Calu3 (cell line): ENCODE measurements around the gene RIN2. TPM values are rescaled to one million over a fixed set of nuclear protein-coding genes. Genes with fewer than 3 reads are reported as not detected.

Experiments used
- BruUV-seq: library from RNA; stranded (reverse); fragments of 400-500 nt; replicated peaks from 2 replicates; lab custom pipeline; 2021; lab: Mats Ljungman, UMichigan
- CTCF ChIA-PET: fragments of 300-600 bp; sonication (Branson Sonifier 250); formaldehyde crosslinking; loops from one replicate; lab custom pipeline; 2022; ENCODE audit warnings: antibody characterized with exemption; lab: Charles Lee
- DNase-seq: peaks from one replicate; pipeline ENCODE4 v3.0.0; 2022
- H3K27ac Mint-ChIP-seq: one replicate; pipeline ENCODE4 v1.8.0; 2022; ENCODE audit warnings: mixed read lengths; ENCODE audit not compliant: unreplicated experiment
- H3K27me3 Mint-ChIP-seq: one replicate; pipeline ENCODE4 v1.8.0; 2022; ENCODE audit warnings: mixed read lengths; ENCODE audit not compliant: unreplicated experiment
- H3K36me3 Mint-ChIP-seq: one replicate; pipeline ENCODE4 v1.8.0; 2022; ENCODE audit warnings: mild to moderate bottlenecking, moderate library complexity, mixed read lengths; ENCODE audit not compliant: insufficient read depth, unreplicated experiment
- H3K4me1 Mint-ChIP-seq: one replicate; pipeline ENCODE4 v1.8.0; 2022; ENCODE audit warnings: mild to moderate bottlenecking, low read depth, mixed read lengths; ENCODE audit not compliant: unreplicated experiment
- H3K4me3 Mint-ChIP-seq: one replicate; pipeline ENCODE4 v1.8.0; 2022; ENCODE audit warnings: mild to moderate bottlenecking, low read depth, moderate library complexity, mixed read lengths; ENCODE audit not compliant: unreplicated experiment
- H3K9me3 Mint-ChIP-seq: one replicate; pipeline ENCODE4 v1.8.0; 2022; ENCODE audit warnings: low read depth, mixed read lengths; ENCODE audit not compliant: unreplicated experiment
- intact Hi-C: fragments of 100-400 bp; cut with micrococcal nuclease; formaldehyde crosslinking; loops from one replicate; pipeline ENCODE4 v1.10.0; 2022; ENCODE audit not compliant: unreplicated experiment
- total RNA-seq: library from RNA; stranded (reverse); gene quantifications from 2 replicates; pipeline ENCODE4 v1.2.3, GENCODE V29; 2022
- TF ChIP-seq, protein P1 (sequence below): fragments of 200-600 bp; IDR thresholded peaks from one replicate; pipeline ENCODE4 v1.8.0; 2022; ENCODE audit warnings: antibody characterized with exemption; ENCODE audit not compliant: unreplicated experiment

RIN2 gene
- total RNA-seq, 1 experiment from 2014 or later = 9.9 TPM

DNA sequence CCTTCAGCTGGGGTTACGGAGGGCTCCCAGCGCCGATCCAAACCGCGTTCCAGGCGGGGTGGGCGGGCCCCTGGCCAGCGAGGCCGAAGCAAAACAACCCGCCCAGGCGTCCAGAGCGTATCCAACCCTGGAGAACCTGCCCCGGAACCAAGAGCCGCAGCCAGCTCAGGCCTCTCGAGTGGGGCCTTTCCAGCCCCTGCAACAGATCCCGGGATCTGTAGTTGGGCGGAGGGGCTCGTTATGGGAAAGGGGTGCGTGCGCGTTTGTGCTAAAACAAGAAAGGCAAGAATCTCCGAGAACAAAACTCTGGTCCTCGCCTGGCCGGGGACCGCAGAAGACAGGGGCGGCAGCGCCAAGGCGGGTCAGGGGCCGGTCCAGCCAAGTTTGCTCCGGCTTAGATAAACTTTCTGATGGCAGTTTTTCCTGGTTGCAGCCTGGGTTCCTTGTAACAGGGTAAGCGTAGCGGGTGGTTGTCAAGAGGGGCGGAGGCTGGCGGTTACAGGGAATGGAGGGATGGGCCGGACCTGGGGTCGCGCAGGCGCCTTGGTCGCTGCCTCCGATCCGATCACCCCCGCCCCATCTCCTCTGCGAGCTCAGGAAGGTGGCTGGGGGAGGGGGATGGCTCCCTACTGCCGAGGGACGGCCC lies 448 bp upstream of the RIN2 start:
- peaks cover 10% of the 10 kb centered on the region for H3K4me1 Mint-ChIP-seq
- CTCF ChIA-PET = interaction anchor here (0.6 kb wide), 1 partner anchor 312 kb away, joined by 5 read pairs; no protein-coding TSS in a partner anchor
- no TSS peak for BruUV-seq
- no peaks in the 10 kb centered on the region for H3K27me3 Mint-ChIP-seq
- H3K9me3 Mint-ChIP-seq = no peaks in the 10 kb centered on the region
- H3K36me3 Mint-ChIP-seq = peaks cover 18% of the 10 kb centered on the region
- H3K4me3 Mint-ChIP-seq = peak overlapping the region; percentile 72
- peak; percentile 64 for DNase-seq
- H3K27ac Mint-ChIP-seq = no peak overlapping the region
- intact Hi-C loops = no loop called here
- TF ChIP-seq, protein P1, sequence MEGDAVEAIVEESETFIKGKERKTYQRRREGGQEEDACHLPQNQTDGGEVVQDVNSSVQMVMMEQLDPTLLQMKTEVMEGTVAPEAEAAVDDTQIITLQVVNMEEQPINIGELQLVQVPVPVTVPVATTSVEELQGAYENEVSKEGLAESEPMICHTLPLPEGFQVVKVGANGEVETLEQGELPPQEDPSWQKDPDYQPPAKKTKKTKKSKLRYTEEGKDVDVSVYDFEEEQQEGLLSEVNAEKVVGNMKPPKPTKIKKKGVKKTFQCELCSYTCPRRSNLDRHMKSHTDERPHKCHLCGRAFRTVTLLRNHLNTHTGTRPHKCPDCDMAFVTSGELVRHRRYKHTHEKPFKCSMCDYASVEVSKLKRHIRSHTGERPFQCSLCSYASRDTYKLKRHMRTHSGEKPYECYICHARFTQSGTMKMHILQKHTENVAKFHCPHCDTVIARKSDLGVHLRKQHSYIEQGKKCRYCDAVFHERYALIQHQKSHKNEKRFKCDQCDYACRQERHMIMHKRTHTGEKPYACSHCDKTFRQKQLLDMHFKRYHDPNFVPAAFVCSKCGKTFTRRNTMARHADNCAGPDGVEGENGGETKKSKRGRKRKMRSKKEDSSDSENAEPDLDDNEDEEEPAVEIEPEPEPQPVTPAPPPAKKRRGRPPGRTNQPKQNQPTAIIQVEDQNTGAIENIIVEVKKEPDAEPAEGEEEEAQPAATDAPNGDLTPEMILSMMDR = no peak

DNA sequence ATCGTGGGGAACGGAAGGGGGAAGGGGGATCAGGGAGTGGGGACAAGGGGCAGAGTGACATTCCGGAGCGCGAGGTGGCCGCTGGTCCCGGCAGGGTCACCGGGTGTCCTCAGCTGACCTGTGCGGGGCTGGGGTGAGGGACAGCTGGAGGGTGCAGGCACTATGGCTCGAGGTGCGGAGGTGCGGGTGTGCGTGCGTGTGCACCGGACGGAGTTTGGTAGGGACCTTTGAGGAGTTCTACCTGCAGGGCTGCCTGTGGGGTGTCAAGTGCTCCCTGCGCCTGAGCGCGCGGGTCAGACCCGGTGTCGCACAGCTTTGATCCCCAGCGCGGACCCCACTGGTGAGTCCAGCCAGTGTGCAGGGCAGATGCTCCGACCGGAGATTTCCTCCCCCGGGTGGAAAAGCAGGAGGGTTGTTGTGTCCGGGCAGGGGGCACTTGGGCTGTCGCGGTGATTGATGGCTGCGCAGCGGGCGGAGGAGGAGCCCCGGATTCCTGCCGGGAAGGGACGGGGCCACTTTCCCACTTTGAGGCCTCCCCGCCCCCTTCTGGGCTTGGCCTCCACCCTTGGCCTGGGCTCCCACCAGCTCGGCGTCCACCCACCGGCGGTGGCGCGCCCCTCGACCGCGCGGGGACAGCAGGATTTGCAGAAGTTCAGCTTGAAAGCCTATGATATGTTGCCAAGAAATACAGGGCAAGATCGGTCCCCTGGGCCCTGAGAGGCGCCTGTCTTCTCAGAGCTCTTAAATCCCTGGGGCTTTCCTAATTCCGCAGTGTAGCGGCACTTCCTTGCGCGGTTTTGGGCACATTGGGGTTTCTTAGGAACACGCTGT lies 658 bp downstream of the RIN2 start:
- Mint-ChIP-seq H3K27me3 (no peaks in the 10 kb centered on the region), H3K9me3 (no peaks in the 10 kb centered on the region), H3K27ac (no peak overlapping the region), H3K36me3 (peaks cover 18% of the 10 kb centered on the region), H3K4me1 (peaks cover 10% of the 10 kb centered on the region), H3K4me3 (peak overlapping the region; percentile 72)
- intact Hi-C loops = no loop called here
- BruUV-seq = no TSS peak
- TF ChIP-seq, protein P1 = no peak
- CTCF ChIA-PET = interaction anchor here (0.6 to 1.0 kb wide), 2 partner anchors 10 to 127 kb away, joined by 3 to 4 read pairs; no protein-coding TSS in a partner anchor
- no peak for DNase-seq

DNA sequence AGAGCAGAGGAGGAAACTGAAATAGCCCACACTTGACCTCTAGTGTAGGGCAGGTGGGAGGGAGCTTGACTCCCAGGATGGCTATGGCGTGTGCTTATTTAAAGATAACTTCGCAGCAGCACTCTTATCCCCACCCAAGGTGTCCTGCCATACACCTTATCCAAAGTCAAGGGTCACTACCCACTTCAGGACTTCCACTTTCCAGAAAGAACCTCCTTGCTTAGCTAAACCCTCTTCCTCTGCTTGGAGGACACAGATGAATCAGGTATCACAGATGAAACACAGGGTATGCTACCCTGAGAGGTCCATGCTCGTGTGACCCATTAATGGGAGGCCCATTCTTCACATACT lies 2.3 kb downstream of the RIN2 start:
- H3K4me3 Mint-ChIP-seq = no peak overlapping the region
- CTCF ChIA-PET = interaction anchor here (0.6 kb wide), 1 partner anchor 11 kb away, joined by 3 read pairs; no protein-coding TSS in a partner anchor

DNA sequence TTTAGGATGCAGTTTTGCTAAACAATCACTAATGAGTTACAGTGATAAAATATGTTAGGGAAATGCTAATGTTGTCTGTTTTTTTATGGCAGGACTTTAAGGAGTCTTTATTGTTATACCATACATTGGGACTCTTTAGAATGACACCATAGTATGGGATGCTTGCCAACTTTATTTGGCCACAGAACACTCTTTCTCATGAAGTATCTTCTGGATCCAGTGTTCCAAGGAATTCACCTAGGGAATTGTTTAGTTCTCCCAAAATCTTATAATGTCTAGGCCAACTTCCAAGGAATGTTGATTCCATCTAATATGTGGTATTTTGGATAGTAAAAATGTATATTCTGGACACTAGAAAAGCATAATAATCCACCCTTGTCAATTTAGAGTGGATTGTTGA lies 3.3 kb downstream of the RIN2 start:
- no peak overlapping the region for H3K4me3 Mint-ChIP-seq
- no peak for DNase-seq
- no peaks in the 10 kb centered on the region for H3K27me3 Mint-ChIP-seq
- no peaks in the 10 kb centered on the region for H3K9me3 Mint-ChIP-seq
- no peak overlapping the region for H3K27ac Mint-ChIP-seq
- intact Hi-C loops = no loop called here
- TF ChIP-seq, protein P1 = no peak
- BruUV-seq = no TSS peak
- peaks cover 9% of the 10 kb centered on the region for H3K4me1 Mint-ChIP-seq
- peaks cover 14% of the 10 kb centered on the region for H3K36me3 Mint-ChIP-seq
- CTCF ChIA-PET = no interaction called here

More for the DNA sequence above, 2.3 kb downstream of the RIN2 start:
- no peak overlapping the region for H3K27ac Mint-ChIP-seq
- no peak for DNase-seq
- intact Hi-C loops = no loop called here
- TF ChIP-seq, protein P1 = no peak
- BruUV-seq = no TSS peak
- H3K36me3 Mint-ChIP-seq = peaks cover 18% of the 10 kb centered on the region
- H3K4me1 Mint-ChIP-seq = peaks cover 10% of the 10 kb centered on the region
- no peaks in the 10 kb centered on the region for H3K9me3 Mint-ChIP-seq
- no peaks in the 10 kb centered on the region for H3K27me3 Mint-ChIP-seq
